Psoas muscle (tissue), 8 donors: ENCODE results near the gene PTGR3. TPM values are rescaled to one million over a fixed set of nuclear protein-coding genes. Genes with fewer than 3 reads are reported as not detected.

Source experiments
- ATAC-seq, 4 donors: fragments of 200-7000 bp; cut with Tn5 transposase; one replicate each; pipeline ENCODE4 v1.9.1; 2020; ENCODE audit warnings: moderate library complexity in 3 of 4, mild to moderate bottlenecking in 2 of 4
- DNase-seq, 2 donors: peaks; one replicate each; pipeline ENCODE4 v3.0.0-alpha.2; 2020
- H3K27ac ChIP-seq: fragments of 200-600 bp; one replicate; pipeline ENCODE4 v1.8.0; 2022
- H3K27me3 ChIP-seq, 3 donors: fragments of 200-600 bp in 1 of 3; one replicate each; pipeline versions ENCODE4 v1.6.1 to v1.8.0; 2013 to 2022; ENCODE audit warnings: low read length in 2 of 3, mild to moderate bottlenecking in 2 of 3, moderate library complexity in 1 of 3; ENCODE audit not compliant: insufficient read depth in 3 of 3
- H3K36me3 ChIP-seq, 2 donors: fragments of 200-600 bp in 1 of 2; one replicate each; pipeline versions ENCODE4 v1.6.1 to v1.8.0; 2013 to 2022; ENCODE audit warnings: low read depth in 1 of 2, mild to moderate bottlenecking in 1 of 2, moderate library complexity in 1 of 2; ENCODE audit not compliant: insufficient read depth in 1 of 2
- H3K4me1 ChIP-seq: fragments of 200-600 bp; one replicate; pipeline ENCODE4 v1.8.0; 2022
- H3K4me3 ChIP-seq: fragments of 200-600 bp; one replicate; pipeline ENCODE4 v1.8.0; 2022; ENCODE audit warnings: mild to moderate bottlenecking
- H3K9me3 ChIP-seq: fragments of 200-600 bp; one replicate; pipeline ENCODE4 v1.8.0; 2022
- CTCF ChIP-seq: fragments of 200-600 bp; IDR thresholded peaks from one replicate; pipeline ENCODE4 v1.8.0; 2022; ENCODE audit warnings: antibody characterized with exemption
- WGBS, 3 donors: extraction: QIAGEN DNeasy Blood & Tissue Kit; methylation state at CpG; one replicate each; pipeline versions ENCODE4 v1.1.6 to v1.1.7; 2013; 5-methylcytosine and 5-hydroxymethylcytosine counted together
- intact Hi-C, 2 donors: fragments of 100-400 bp; cut with DNase I; formaldehyde crosslinking; loops; one replicate each; pipeline versions ENCODE4 v1.11.0 to v1.14.2; 2022
- polyA plus RNA-seq, 3 donors: library from polyadenylated mRNA; stranded (reverse); fragments of 200-250 nt; gene quantifications; one replicate each; pipeline ENCODE4 v1.2.3, GENCODE V29; 2013
- total RNA-seq, 4 donors: library from RNA; stranded (reverse); fragmentation: NEBNext Ultra II Directional in 2 of 4; extraction: Animal tissue kit (Norgen Biotek cat#: 25700) in 2 of 4; gene quantifications; one replicate each; pipeline versions ENCODE4 v1.2.1 to v1.2.4, GENCODE V29; 2021 to 2023
- donor health status: healthy with polysubstance abuse.
- donor health status: DM: no; HTN: no; CAD: no; lungs with moderate emphysema.
- donor health status: Bipolar disorder and iron deficiency.
- donor health status: healthy.
- donor health status: DM: yes; HTN: yes; CAD: no.
- donor health status: DM: no; HTN: no; CAD: no.
- donor health status: DM: no; HTN: no; CAD: no.
- donor health status: DM: yes; HTN: yes; CAD: no.

Gene PTGR3
- total and polyA plus RNA-seq, 7 donors: 20.6 to 66.4 (median 31.7) TPM

GRCh38 chr18:75178376-75178775 lies 30.6 kb downstream of the PTGR3 start:
- Histone ChIP-seq H3K9me3 (no peaks in the 10 kb centered on the region), H3K27ac (no peak overlapping the region), H3K4me3 (no peak overlapping the region), H3K27me3 (no peaks in the 10 kb centered on the region), H3K36me3 (no peaks in the 10 kb centered on the region), H3K4me1 (no peaks in the 10 kb centered on the region)
- intact Hi-C loops: no loop called here
- 93 to 97% (median 95%) methylated on average over 11 of the region's 11 CpGs for WGBS, 3 donors
- TF ChIP-seq CTCF: no peak
- DNase-seq: no peak
- no peak for ATAC-seq

GRCh38 chr18:75176849-75177248 lies 32.1 kb downstream of the PTGR3 start:
- H3K27ac ChIP-seq: no peak overlapping the region
- TF ChIP-seq CTCF: no peak
- no peaks in the 10 kb centered on the region for H3K4me1 ChIP-seq
- 80 to 87% (median 81%) methylated on average over 8 of the region's 8 CpGs for WGBS, 3 donors
- intact Hi-C loops: no loop called here
- H3K27me3 ChIP-seq: peaks cover 0 to 3% (median 0%) of the 10 kb centered on the region in 3 donors
- no peak overlapping the region for H3K4me3 ChIP-seq
- ATAC-seq: no peak
- H3K36me3 ChIP-seq: no peaks in the 10 kb centered on the region
- no peaks in the 10 kb centered on the region for H3K9me3 ChIP-seq
- DNase-seq: no peak

GRCh38 chr18:75173738-75174137 lies 35.2 kb downstream of the PTGR3 start:
- H3K4me1 ChIP-seq: peaks cover 2% of the 10 kb centered on the region
- ATAC-seq: no peak
- TF ChIP-seq CTCF: no peak
- H3K27me3 ChIP-seq: peaks cover 0 to 3% (median 0%) of the 10 kb centered on the region in 3 donors
- H3K27ac ChIP-seq: no peak overlapping the region
- 85 to 89% (median 88%) methylated on average over 4 of the region's 4 CpGs for WGBS, 3 donors
- H3K36me3 ChIP-seq: no peaks in the 10 kb centered on the region
- DNase-seq: no peak
- intact Hi-C loops: no loop called here
- H3K9me3 ChIP-seq: no peaks in the 10 kb centered on the region
- no peak overlapping the region for H3K4me3 ChIP-seq

- peaks cover 0 to 3% (median 0%) of the 10 kb centered on the region in 3 donors for H3K27me3 ChIP-seq
- no peak for ATAC-seq
- no peaks in the 10 kb centered on the region for H3K9me3 ChIP-seq
- no peak overlapping the region for H3K27ac ChIP-seq
- H3K36me3 ChIP-seq: no peaks in the 10 kb centered on the region
- 60 to 74% (median 72%) methylated on average over 5 of the region's 5 CpGs for WGBS, 3 donors
- no peak overlapping the region for H3K4me3 ChIP-seq
- DNase-seq: no peak
- TF ChIP-seq CTCF: no peak
- intact Hi-C loops: no loop called here
- peaks cover 5% of the 10 kb centered on the region for H3K4me1 ChIP-seq
Measured at GRCh38 chr18:75173125-75173432, 35.9 kb downstream of the PTGR3 start.

GRCh38 chr18:75172299-75173124 lies 36.4 kb downstream of the PTGR3 start:
- peaks cover 0 to 3% (median 0%) of the 10 kb centered on the region in 3 donors for H3K27me3 ChIP-seq
- H3K4me3 ChIP-seq: no peak overlapping the region
- no peak overlapping the region for H3K27ac ChIP-seq
- no peaks in the 10 kb centered on the region for H3K9me3 ChIP-seq
- ATAC-seq (no peak), DNase-seq (no peak)
- H3K4me1 ChIP-seq: peaks cover 5% of the 10 kb centered on the region
- TF ChIP-seq CTCF: no peak
- no peaks in the 10 kb centered on the region for H3K36me3 ChIP-seq
- intact Hi-C loops: no loop called here
- 81 to 85% (median 82%) methylated on average over 17 of the region's 17 CpGs for WGBS, 3 donors
